Panc1 (cell line): Measurements from ENCODE around the gene BCL2.

Experiments
- POLR2AphosphoS5 ChIP-seq: IDR thresholded peaks from 2 replicates; pipeline ENCODE4 v1.6.1; 2012; ENCODE audit warnings: mild to moderate bottlenecking, low read depth, low read length, moderate library complexity
- TCF7L2 ChIP-seq: IDR thresholded peaks from 2 replicates; pipeline ENCODE4 v1.6.1; 2011; ENCODE audit warnings: mild to moderate bottlenecking, low read depth, low read length, inconsistent platforms
- TF ChIP-seq, protein P1 (sequence below): fragments of 450-650 bp; IDR thresholded peaks from 2 replicates; pipeline ENCODE4 v1.5.1; 2017; ENCODE audit warnings: mild to moderate bottlenecking
- TF ChIP-seq, protein P2 (sequence below), 2 experiments: IDR thresholded peaks; 2 replicates each; pipeline ENCODE4 v1.6.1; 2011 to 2012; ENCODE audit warnings: low read depth in 2 of 2, control low read depth in 1 of 2, low read length in 1 of 2, mild to moderate bottlenecking in 1 of 2, moderate library complexity in 1 of 2; ENCODE audit not compliant: insufficient read depth in 1 of 2

DNA sequence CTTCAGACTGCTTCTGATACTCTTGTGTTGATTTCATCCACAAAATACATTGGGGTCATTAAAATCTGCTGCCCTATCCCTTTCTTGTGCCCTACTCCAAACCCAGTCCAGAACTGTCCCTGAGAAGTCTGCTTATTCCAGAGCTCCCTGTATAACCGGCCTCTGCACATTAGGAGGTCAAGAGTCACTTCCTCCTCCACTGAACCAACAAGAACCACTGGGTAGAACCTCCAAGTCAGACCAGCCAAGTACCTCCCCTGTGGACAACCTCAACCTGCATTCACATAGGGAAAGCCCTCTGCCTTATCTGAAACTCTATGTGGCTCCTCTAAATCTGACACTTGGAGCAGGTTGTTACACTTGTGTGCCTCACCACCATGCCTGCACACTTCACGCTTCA, 25.3 kb upstream of the BCL2 start:
- TF ChIP-seq, protein P1, sequence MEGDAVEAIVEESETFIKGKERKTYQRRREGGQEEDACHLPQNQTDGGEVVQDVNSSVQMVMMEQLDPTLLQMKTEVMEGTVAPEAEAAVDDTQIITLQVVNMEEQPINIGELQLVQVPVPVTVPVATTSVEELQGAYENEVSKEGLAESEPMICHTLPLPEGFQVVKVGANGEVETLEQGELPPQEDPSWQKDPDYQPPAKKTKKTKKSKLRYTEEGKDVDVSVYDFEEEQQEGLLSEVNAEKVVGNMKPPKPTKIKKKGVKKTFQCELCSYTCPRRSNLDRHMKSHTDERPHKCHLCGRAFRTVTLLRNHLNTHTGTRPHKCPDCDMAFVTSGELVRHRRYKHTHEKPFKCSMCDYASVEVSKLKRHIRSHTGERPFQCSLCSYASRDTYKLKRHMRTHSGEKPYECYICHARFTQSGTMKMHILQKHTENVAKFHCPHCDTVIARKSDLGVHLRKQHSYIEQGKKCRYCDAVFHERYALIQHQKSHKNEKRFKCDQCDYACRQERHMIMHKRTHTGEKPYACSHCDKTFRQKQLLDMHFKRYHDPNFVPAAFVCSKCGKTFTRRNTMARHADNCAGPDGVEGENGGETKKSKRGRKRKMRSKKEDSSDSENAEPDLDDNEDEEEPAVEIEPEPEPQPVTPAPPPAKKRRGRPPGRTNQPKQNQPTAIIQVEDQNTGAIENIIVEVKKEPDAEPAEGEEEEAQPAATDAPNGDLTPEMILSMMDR: no peak
- TF ChIP-seq POLR2AphosphoS5 (no peak), TCF7L2 (no peak)
- TF ChIP-seq, protein P2, sequence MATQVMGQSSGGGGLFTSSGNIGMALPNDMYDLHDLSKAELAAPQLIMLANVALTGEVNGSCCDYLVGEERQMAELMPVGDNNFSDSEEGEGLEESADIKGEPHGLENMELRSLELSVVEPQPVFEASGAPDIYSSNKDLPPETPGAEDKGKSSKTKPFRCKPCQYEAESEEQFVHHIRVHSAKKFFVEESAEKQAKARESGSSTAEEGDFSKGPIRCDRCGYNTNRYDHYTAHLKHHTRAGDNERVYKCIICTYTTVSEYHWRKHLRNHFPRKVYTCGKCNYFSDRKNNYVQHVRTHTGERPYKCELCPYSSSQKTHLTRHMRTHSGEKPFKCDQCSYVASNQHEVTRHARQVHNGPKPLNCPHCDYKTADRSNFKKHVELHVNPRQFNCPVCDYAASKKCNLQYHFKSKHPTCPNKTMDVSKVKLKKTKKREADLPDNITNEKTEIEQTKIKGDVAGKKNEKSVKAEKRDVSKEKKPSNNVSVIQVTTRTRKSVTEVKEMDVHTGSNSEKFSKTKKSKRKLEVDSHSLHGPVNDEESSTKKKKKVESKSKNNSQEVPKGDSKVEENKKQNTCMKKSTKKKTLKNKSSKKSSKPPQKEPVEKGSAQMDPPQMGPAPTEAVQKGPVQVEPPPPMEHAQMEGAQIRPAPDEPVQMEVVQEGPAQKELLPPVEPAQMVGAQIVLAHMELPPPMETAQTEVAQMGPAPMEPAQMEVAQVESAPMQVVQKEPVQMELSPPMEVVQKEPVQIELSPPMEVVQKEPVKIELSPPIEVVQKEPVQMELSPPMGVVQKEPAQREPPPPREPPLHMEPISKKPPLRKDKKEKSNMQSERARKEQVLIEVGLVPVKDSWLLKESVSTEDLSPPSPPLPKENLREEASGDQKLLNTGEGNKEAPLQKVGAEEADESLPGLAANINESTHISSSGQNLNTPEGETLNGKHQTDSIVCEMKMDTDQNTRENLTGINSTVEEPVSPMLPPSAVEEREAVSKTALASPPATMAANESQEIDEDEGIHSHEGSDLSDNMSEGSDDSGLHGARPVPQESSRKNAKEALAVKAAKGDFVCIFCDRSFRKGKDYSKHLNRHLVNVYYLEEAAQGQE (IDR thresholded peaks at IDR 0.05; ENCODE audit: insufficient read depth in 1 of 2, low read depth in 2 of 2, low read length in 1 of 2): no peak
